LHCN-M2 (cell line): Measurements from ENCODE around the gene FAM237A. TPM values are rescaled to one million over a fixed set of nuclear protein-coding genes. Genes with fewer than 3 reads are reported as not detected.

ENCODE experiments used
- DNase-seq: peaks from one replicate; pipeline ENCODE4 v3.0.0-alpha.2; 2012; ENCODE audit warnings: low read depth
- polyA plus RNA-seq: library from polyadenylated mRNA; unstranded; fragments of >200 nt; gene quantifications from one replicate; pipeline ENCODE4 v1.2.1, GENCODE V29; 2012; ENCODE audit warnings: missing spikeins
- total RNA-seq: library from RNA; depleted of rRNA; stranded (reverse); fragments of >200 nt; gene quantifications from 2 replicates; pipeline ENCODE4 v1.2.3, GENCODE V29; 2014; rRNA removed

The FAM237A gene
- total RNA-seq = not detected in 2 replicates
- polyA plus RNA-seq = not detected

DNA sequence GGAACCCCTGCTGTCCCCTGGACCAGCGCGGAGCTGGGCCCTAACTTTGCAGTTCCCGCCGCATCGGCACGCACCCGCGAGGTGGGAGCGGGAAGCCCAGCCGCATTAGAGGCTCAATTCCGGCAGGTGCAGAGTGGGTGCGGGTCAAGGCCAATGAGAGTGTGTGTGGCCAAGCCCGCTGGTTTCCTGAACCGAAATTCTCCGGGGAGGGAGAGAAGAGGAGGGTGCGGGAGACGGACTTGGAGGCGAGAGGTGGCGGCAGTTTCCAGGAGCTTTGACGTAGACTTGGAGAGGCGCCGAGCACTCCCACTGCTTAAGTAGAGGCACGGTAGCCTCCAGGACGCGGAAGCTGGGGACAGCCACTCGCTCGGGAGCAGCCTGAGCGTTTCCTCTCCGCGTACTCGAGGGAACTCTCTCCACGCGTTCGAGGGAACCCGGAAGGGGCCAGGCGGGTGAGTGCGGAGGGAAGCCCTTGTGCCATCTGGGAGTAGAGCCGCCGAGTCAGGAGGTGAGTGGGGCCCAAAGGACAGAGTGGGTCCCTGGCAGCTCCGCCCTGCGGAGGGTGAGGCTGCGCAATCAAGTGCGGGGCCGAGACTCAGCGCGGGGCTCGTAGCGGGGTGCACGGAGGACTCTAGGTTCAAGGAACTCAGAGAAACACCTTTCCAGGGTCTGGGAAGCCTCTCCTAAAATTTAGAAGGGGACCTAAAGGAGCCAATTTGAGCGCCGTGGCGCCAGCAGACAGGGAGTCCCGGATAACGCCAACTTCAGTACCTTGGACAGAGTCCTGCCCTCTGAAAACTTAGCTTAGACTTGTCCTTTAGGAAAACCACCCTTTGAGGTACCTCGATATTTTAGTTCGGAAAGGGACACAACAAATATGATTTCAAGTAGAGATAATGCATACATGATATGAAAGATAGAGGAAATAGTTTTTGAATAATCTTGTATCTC lies at the start of gene FAM237A:
Gene FAM237A (plus strand): TSS at position 413 of the 951 bp plus-strand sequence. CDS start 1,750 bp downstream, outside the sequence.
- peak; percentile 61 for DNase-seq

- no peak for DNase-seq
These were observed 44.5 kb upstream of the FAM237A start for GRCh38 chr2:206597717-206598218.

- no peak for DNase-seq
These were observed 39.0 kb upstream of the FAM237A start for GRCh38 chr2:206603243-206603642.

DNA sequence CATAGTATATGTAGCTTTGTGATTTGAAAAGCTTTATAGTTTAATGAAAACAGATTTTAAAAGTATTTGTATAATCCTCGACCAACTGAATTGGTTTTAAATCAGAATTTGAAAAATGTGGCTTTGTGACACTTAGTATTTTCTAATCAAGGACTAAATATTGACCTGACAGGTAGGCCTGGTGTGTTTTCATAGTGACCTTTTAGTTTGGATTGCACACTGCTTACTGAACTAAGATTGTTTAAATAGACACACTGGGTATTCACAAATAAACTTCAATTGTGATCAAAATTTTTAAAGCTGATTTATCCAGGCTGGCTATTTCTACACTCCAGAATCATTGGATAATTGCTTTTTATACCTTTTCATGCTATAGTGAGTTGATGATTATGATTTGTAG lies 31.8 kb upstream of the FAM237A start:
- no peak for DNase-seq

DNA sequence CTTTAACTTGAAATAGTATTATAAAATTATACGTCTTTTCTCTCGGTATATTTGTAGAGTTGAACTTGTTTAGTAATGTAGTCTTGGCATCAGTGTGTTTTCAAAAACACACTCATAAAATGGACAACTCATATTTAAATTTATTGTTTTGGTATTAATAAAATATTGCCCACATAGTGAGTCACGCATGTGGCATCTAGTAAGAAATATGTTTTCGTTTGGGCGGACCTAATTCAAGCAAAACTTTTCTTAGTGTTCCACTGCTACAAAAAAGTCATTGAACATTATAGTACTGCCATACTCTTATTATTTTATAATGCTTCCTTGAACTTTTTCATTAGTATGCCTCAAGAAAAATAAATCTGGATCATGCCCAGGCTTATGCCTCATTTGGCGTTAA lies 31.1 kb upstream of the FAM237A start:
- DNase-seq = no peak

DNA sequence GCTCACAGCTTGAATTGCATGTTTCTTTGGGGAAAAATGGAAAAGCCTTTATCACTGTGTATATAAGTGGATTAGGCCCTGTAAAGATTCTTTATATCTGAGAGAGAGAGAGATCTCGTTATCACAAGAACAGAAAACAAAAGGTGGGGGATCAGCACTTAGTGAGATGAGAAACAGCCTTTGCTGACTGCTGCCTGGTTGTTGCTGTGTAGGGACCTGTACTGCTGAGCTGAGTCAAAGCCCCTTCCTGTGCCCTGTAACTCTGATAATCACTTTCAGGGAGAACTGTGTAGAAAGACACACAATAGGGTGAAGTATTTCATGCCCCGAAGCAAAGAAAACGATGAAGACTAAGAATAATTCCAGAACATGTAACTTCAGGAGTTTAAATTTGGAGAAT lies 30.6 kb upstream of the FAM237A start:
- DNase-seq = no peak

DNA sequence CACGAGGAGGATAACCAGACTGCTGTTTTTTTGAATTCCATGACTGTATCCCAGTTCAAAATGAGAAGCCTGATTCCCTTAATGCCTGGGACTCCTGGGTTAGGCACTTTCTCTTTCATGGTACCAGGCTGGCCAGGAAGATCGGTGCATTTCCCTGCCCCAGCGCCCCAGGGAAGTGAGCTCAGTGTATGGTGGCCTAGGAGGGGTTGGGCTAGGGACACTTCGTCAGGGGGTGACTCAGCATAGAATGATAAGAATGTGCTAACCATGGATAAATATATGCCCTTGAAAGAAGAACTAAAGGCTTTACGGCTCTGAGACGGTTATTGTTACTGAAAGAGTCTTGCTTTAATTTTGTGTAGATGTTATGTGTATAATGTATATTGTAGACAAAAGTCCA lies 27.5 kb upstream of the FAM237A start:
- peak; percentile 15 for DNase-seq

DNA sequence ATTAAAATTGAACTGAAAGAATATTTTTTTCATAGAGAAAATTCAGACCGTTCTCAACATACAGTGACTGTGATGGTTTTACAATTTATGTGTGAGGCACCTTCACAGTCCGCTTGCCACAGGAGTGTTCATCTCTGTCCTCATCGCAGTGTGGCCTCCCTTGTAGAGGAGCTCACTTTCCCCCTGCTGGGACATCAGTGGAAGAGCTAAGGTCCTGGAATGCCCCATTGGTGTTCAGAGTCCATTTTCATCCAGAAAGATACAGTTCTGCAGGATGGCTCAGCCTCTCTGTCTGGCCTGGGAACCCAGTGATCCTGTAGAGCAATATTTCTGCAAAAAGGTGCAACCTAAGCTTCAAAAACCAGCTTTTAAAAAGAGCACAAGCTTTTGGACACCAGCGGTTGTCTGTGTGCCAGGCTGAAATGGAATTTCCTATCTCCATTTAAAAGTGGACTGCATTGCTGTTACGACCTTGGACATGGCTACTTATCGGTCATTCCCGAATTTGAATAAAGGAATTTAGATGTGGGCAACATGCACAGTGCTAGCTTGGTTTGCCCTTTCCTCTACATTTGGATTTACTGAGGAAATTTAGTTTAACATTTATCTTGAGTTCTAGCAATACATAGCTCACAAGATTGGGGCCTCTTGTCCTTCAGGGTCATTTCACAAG lies 26.7 kb upstream of the FAM237A start:
- DNase-seq = no peak

DNA sequence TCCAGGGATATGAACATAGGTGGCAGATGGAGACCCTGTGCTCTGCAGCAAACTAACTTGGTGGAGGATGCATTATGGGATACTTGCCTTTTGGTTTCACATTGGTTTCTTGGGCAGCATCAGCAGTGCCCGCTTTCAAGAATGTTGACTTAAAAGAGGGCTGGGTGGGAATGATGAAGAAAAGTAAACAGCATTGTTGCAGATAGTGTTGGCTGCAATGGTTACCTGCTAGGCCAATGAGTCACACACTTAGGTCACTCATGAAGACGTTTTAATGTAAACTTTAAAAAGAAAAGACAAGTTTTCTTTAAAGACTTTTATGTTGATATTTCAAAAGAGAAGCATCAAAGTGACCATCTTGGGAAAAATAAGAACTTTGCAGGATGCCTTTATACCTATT lies 26.1 kb upstream of the FAM237A start:
- no peak for DNase-seq

- no peak for DNase-seq
These were observed 23.3 kb upstream of the FAM237A start for GRCh38 chr2:206619011-206619410.

- no peak for DNase-seq
These were observed 16.2 kb upstream of the FAM237A start for GRCh38 chr2:206626108-206626507.

GRCh38 chr2:206627632-206628031 lies 14.7 kb upstream of the FAM237A start:
- DNase-seq = no peak

DNA sequence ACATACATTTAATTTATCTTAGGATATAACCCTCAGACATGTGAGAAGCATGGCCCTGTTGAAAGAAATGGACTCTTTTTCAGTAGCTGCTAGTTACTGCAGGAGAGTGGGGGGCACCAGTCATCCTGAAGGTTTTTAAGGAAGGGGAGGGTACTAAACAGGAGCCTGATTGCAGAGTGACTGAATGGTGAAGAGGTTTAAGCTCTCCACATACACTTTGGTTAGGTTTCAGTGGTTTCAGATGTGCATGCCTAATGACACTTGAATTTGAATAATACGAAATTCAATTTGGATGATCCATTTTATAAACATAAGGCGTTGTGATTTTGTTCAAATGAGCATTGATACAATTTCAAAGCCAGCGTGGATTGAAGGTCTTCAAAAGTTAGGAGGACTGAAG lies 10.9 kb upstream of the FAM237A start:
- DNase-seq = no peak

DNA sequence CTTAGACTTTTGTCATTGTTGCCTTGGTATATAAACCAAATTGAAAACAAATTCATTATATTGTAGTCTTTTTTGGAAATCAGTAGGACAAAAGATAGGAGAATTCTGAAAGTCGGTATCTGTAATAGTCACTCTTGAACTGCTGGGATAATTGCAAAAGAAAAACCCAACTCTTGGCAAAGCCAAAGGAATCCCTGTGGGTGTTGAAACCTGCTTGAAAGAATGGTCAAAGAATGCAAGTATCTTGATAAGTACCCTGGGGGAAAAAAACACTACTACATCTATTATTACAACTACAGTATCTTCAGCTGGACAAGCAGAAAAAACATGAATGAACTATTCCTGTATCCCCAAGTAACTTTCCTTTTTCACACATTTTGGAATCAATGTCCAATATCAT lies 7.3 kb upstream of the FAM237A start:
- no peak for DNase-seq

DNA sequence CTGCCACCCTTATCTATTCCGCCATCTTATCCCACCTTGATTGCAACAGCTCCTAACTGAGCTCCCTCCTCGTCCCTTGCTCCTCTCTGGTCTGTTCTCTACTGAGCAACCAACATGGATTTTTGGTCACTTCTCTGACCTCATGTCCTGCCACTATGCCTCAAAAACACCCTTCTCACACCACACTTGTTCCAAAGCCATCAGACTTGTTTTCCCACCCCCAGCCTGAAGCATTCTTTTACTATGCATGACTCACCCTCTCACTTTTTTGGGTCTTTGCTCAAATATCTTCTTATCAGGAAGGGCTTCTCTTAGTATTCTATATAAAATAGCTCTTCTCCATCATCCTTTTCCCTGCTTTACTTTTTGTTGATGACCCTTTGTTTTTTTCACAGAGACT lies 2.7 kb upstream of the FAM237A start:
- DNase-seq = no peak

DNA sequence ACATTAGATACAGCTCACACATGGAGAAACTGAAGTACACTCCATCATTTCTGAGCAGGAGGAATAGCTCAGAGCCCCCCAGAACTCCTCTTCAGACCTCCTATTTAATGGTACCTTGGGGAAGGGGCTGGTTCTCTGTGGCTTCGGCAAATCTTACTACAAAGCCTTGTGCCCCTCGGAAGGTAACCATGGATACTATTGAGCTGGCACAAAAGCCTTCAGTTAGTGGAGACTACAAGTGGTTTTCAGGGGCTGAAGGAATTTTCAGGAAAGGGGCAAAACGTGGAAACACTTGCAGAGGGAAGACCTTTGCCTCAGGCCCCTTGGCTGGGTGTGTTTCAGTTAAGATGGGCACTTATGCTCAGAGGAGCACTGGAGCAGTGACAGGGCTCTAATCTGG lies 1.1 kb upstream of the FAM237A start:
- no peak for DNase-seq

GRCh38 chr2:206647985-206648384 lies 5.7 kb downstream of the FAM237A start:
- no peak for DNase-seq

DNA sequence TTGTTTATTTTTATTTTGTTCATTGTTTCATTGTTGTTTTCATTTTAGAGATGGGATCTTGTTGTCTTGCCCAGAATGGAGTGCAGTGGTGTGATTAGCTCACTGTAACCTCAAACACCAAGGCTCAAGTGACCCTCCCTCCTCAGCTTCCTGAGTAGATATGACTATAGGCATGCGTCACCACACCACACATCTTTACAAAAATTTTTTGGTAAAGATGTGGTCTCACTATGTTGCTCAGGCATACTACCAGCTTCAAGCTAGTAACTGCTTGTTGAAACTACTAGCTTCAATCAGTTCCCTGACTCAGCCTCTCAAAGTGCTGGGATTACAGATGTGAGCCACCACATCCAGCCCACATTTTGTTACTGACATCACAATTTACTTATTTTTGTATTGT lies 14.8 kb downstream of the FAM237A start:
- no peak for DNase-seq

- DNase-seq = no peak
These were observed 23.0 kb downstream of the FAM237A start for GRCh38 chr2:206665251-206665650.

- DNase-seq = no peak
These were observed 28.4 kb downstream of the FAM237A start for GRCh38 chr2:206670531-206671319.

DNA sequence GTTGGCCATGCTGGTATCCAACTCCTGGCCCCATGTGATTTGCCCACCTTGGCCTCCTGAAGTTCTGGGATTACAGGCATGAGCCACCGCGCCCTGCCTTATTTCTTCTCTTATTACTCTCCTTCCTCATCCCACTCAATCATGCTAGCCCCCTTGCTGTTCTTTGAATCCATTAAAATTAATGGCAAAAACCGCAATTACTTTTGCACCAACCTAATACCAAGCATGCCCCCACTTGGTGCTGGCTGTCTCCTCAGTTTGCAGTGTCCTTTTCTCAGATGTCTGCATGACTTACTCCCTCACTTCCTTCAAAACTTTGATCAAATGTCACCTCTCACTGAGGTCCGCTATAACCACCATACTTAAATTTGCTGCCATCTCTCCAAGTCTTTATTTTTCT lies 41.3 kb downstream of the FAM237A start:
- DNase-seq = no peak

GRCh38 chr2:206688453-206688852 lies 46.2 kb downstream of the FAM237A start:
- no peak for DNase-seq
